ENCODE measurements around the gene ERN2.
"Not testable (repeated sequence)": the region's sequence is repeated elsewhere in the genome, so short reads cannot be mapped to it uniquely, and the experiment has no call there.

The ERN2 gene

DNA sequence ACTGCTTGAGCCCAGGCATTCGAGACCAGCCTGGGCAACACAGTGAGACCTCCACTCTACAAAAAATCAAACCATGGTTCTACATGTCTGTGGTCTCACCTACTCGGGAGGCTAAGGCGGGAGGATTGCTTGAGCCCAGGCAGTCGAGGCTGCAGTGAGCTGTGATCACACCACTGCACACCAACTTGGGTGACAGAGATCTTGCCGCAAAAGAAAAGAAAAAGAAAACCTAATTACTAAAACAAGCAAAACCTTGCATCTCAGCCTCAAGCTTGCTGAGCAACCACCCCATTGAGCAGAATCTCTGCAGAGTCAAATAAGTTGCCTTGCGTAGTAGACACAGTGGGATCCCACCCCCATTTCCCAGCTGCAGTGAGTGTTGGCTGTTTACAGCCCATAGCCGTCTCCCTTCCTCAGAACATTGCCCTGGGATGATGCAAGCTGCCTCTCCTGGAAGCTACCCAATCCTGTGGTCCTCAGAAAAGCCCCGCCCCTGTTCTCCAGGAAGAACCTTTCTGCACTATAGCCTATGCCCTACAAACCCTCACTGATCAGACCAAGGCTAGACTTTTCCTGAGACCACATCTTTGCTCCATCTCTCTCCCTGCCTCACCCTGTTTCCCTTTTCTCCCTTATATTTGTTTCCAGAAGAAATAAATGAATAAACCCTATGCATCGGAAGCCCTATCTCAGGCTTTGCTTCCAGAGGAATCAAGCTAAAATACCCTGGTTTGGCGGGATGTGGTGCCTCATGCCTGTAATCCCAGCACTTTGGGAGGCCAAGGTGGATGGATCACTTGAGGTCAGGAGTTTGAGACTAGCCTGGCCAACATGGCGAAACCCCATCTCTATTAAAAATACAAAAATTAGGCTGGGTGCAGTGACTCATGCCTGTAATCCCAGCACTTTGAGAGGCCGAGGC lies 16.7 kb upstream of the ERN2 start:
- Mint-ChIP-seq H3K36me3 (no peaks in the 10 kb centered on the region), H3K4me3 (no peak overlapping the region), H3K9me3 (no peaks in the 10 kb centered on the region), H3K4me1 (peaks cover 8% of the 10 kb centered on the region), H3K27ac (no peak overlapping the region), H3K27me3 (peaks cover 11% of the 10 kb centered on the region)
- no peak for ATAC-seq

DNA sequence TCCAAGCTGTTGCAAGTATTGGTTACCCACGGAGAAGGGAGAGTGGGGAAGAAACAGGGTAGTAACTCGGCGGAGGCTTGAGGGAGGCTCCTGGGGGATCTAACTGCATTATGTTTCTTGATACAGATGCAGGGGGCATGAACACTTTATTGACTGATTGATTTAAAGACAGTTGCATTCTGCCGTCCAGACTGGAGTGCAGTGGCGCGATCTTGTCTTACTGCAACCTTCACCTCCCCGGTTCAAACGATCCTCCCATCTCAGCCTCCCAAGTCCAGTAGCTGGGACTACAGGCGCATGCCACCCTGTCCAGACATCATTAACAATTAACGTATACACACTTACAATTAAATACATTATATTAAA lies 15.1 kb upstream of the ERN2 start:
- Mint-ChIP-seq H3K27ac (peak overlapping the region; percentile 5), H3K36me3 (peaks cover 3% of the 10 kb centered on the region), H3K4me1 (peaks cover 6% of the 10 kb centered on the region), H3K27me3 (peaks cover 23% of the 10 kb centered on the region), H3K9me3 (peaks cover 2% of the 10 kb centered on the region), H3K4me3 (no peak overlapping the region)
- no peak for ATAC-seq

DNA sequence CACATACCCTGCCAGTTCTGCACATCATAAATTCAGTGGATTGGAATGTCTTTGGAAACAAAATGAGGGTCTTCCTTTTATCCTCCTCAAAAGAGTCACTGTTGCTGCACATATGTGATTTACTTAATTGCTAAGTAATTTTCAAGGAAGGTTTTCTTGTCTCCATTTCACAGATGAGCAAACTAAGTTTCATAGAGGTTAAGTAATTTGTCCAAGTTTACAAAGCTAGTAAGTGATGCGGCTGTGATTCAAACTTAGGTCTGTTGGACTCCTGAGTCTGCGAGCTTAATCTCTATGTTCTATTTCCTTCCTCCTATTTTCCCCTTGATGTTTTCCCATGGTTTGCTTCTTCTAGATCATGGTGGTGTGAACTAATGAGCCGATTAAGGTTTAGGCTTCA lies 13.7 kb upstream of the ERN2 start:
- H3K27me3 Mint-ChIP-seq = peaks cover 28% of the 10 kb centered on the region
- H3K4me3 Mint-ChIP-seq = no peak overlapping the region
- ATAC-seq = no peak
- peaks cover 6% of the 10 kb centered on the region for H3K4me1 Mint-ChIP-seq
- H3K9me3 Mint-ChIP-seq = peaks cover 6% of the 10 kb centered on the region
- no peak overlapping the region for H3K27ac Mint-ChIP-seq
- peaks cover 5% of the 10 kb centered on the region for H3K36me3 Mint-ChIP-seq

DNA sequence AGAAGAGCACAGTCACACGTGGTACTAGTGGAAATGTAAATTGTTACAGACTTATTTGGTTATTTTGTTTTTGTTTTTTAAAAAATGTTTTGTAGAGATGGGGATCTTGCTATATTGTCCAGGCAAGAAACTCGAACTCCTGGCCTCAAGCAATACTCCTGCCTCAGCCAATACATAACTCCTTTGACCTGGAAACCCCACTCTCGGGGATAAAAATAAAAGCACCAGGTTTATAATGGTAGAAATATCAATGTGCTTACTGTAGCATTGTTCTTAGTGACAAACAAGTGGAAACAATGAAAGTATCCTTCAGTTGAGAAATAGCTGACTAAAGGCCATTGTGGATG lies 11.7 kb upstream of the ERN2 start:
- no peak for ATAC-seq
- Mint-ChIP-seq H3K27ac (no peak overlapping the region), H3K36me3 (peaks cover 5% of the 10 kb centered on the region), H3K27me3 (peaks cover 22% of the 10 kb centered on the region), H3K4me1 (peaks cover 6% of the 10 kb centered on the region), H3K9me3 (peaks cover 6% of the 10 kb centered on the region), H3K4me3 (no peak overlapping the region)

DNA sequence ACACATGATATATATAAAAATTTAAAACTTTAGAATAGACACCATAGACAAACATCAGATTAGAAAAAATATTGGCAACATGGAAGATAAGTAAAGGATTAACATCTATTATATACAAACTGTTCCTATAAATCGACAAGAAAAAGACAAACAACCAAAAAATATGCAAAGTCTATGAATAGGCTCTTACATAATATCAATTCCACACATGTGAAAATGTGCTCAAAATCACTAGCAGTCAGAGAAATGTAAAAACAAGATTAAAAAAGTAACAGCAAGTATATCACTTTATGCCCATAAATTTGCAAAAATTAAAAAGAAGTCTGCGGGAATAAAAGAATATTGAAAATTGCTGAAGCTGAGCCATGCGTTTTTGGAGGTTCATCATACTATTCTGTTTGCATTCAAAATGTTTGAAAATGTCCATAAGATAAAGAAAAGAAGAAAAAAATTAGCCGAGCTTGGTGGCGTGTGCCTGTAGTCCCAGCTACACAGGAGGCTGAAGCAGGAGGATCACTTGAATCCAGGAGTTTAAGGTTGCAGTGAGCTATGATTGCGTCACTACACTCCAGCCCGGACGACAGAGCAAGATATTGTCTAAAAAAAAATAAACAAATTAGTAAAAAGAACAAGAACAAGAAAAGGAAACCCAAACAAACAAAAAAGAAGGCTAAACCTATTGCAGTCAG lies 11.2 kb upstream of the ERN2 start:
- ATAC-seq = no peak
- Mint-ChIP-seq H3K9me3 (peaks cover 6% of the 10 kb centered on the region), H3K4me3 (no peak overlapping the region), H3K4me1 (peaks cover 6% of the 10 kb centered on the region), H3K36me3 (peaks cover 5% of the 10 kb centered on the region), H3K27me3 (peaks cover 18% of the 10 kb centered on the region), H3K27ac (no peak overlapping the region)

DNA sequence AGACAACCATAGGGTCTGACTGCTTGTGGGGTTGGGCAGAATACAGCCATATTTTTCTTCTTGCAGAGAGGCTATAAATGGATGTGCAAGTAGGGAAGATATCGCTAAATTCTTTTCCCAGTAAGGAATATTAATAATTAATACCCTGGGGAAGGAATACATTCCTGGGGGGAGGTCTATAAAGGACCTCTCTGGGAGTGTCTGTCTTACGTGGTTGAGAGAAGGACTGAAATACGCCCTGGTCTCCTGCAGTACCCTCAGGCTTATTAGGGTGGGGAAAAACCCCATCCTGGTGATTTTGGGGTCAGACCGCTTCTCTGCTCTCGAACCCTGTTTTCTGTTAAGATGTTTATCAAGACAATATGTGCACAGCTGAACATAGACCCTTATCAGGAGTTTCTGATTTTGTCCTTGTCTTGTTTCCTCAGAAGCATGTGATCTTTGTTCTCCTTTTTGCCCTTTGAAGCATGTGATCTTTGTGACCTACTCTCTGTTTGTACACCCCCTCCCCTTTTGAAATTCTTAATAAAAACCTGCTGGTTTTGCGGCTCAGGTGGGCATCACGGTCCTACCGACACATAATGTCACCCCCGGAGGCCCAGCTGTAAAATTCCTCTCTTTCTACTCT lies 9.7 kb upstream of the ERN2 start:
- H3K27ac Mint-ChIP-seq, H3K4me3 Mint-ChIP-seq, ATAC-seq, H3K9me3 Mint-ChIP-seq, H3K4me1 Mint-ChIP-seq, H3K36me3 Mint-ChIP-seq: not testable (repeated sequence)
- peaks cover 23% of the 10 kb centered on the region for H3K27me3 Mint-ChIP-seq

DNA sequence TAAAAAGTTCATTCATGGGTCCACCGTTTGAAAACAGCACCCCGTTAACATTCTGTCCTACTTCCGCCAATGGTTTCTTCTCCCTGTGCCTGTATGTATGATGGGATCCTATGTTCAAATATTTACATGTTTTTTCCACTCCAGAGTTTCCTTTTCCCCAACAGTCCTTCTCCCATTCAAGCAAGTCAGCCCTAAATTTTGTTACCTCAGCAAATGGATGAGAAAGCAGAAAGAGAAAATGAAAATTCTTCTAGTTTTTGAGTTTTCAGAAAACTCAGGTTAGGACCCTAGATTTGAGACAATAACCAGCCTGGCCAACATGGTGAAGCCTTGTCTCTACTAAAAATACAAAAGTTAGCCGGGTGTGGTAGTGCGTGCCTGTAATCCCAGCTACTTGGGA lies 3.5 kb upstream of the ERN2 start:
- Mint-ChIP-seq H3K4me1 (no peaks in the 10 kb centered on the region), H3K27ac (no peak overlapping the region), H3K27me3 (peaks cover 48% of the 10 kb centered on the region), H3K4me3 (no peak overlapping the region), H3K36me3 (no peaks in the 10 kb centered on the region), H3K9me3 (no peaks in the 10 kb centered on the region)
- ATAC-seq = no peak

DNA sequence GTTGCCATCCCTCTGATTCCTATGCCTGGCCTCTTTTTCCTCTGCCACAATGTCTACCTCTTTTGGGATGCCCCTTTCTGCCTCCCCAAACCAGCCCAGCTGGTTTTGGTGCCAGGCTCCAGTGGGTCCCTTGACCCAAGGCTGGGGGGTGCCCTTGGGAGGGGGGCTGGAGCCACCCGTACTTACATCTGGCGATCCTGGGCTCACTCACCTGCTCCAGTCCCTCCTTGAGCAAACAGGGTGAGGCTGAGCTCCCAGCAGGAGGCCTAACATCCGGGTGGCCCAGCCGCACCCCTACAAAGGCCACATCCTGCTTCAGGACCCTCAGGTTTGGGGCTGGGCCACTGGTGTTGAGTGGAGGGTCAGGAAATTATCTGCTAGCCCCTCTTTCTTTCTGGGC lies 1.2 kb downstream of the ERN2 start:
- Mint-ChIP-seq H3K4me3 (no peak overlapping the region), H3K9me3 (peaks cover 9% of the 10 kb centered on the region), H3K27me3 (peaks cover 51% of the 10 kb centered on the region), H3K36me3 (peaks cover 6% of the 10 kb centered on the region), H3K4me1 (no peaks in the 10 kb centered on the region), H3K27ac (no peak overlapping the region)
- no peak for ATAC-seq

DNA sequence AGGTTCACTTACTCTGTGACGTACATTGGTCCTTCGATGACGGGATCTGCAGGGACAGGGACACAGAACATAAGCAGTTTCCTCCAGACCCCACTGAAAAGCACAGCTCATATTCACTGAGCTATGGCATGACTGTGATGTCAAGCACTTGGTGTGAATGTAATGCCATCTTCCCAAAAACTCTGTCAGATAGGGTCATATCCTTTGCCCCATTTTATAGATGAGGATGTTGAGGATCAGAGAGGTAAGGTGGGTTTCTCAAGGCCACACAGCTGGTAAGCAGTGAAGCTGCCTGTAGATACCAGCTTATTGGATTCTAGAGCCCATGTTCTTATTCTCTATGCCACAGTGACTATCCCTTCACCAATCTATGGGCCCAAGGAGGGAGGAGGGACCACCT lies 2.5 kb downstream of the ERN2 start:
- no peaks in the 10 kb centered on the region for H3K4me1 Mint-ChIP-seq
- ATAC-seq = no peak
- peaks cover 6% of the 10 kb centered on the region for H3K36me3 Mint-ChIP-seq
- no peak overlapping the region for H3K4me3 Mint-ChIP-seq
- peaks cover 58% of the 10 kb centered on the region for H3K27me3 Mint-ChIP-seq
- no peak overlapping the region for H3K27ac Mint-ChIP-seq
- H3K9me3 Mint-ChIP-seq = peaks cover 9% of the 10 kb centered on the region

DNA sequence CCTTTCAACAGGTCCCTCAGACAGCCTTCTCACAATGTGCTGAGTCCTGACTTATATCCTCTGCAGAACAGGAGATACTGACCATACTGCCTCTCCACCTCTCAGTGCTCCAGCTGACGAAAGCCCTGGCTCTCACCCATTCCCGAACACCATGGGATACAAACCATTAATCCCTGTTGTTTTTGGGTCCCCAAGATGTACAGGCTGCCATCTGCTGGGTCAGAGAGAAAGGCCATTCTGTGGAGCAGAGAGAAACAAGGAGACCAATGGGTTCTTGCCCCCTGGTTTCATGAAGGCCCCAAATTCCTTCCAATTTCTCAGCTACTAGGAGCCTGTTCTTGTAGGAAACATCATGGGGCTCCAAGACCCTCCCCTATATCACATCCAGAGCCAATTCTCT lies 3.0 kb downstream of the ERN2 start:
- no peak for ATAC-seq
- no peaks in the 10 kb centered on the region for H3K4me1 Mint-ChIP-seq
- no peak overlapping the region for H3K4me3 Mint-ChIP-seq
- peaks cover 61% of the 10 kb centered on the region for H3K27me3 Mint-ChIP-seq
- H3K27ac Mint-ChIP-seq = no peak overlapping the region
- peaks cover 6% of the 10 kb centered on the region for H3K36me3 Mint-ChIP-seq
- H3K9me3 Mint-ChIP-seq = peaks cover 9% of the 10 kb centered on the region

DNA sequence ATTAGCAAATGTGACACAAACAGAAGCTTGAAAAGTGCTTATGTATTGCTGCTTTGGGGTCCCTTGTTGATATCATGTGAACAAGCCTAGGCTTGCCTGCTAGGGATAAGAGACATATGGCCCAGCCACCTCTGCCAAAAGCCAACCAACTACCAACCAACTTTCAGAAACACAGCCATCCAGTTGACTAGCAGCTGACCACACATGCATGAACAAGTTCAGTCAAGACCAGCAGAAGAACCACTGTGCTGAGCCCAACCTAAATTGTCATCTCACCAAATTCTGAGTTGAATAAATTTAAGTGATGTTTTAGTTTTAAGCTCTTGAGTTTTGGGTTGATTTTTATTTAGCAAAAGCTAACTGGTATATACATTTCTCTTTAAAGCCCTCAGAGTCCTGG lies 3.5 kb downstream of the ERN2 start:
- H3K4me3 Mint-ChIP-seq = no peak overlapping the region
- peaks cover 9% of the 10 kb centered on the region for H3K9me3 Mint-ChIP-seq
- no peak for ATAC-seq
- H3K27ac Mint-ChIP-seq = no peak overlapping the region
- peaks cover 6% of the 10 kb centered on the region for H3K36me3 Mint-ChIP-seq
- H3K27me3 Mint-ChIP-seq = peaks cover 61% of the 10 kb centered on the region
- no peaks in the 10 kb centered on the region for H3K4me1 Mint-ChIP-seq

DNA sequence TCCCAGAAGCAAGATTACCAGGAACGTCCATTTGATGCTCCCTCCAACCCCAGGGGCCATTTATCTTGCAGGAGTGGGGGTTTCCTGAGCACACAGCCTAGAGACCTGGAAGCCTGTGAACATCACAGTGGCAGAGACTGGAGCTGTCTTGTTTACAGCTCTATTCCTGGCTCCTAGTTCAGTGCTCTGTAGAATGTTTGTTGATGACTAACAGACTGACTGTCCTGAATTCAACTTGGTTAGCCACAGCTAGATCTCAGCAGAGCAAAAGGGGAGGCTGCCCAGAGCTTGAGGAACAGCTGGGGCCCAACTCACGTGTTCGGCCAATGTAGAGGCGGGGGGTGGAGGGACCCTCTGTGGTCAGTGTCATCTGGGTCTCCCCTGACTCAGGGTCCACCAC lies 6.6 kb downstream of the ERN2 start:
- Mint-ChIP-seq H3K9me3 (peaks cover 17% of the 10 kb centered on the region), H3K4me1 (no peaks in the 10 kb centered on the region), H3K27me3 (peaks cover 58% of the 10 kb centered on the region), H3K4me3 (no peak overlapping the region), H3K27ac (no peak overlapping the region), H3K36me3 (peaks cover 13% of the 10 kb centered on the region)
- no peak for ATAC-seq

DNA sequence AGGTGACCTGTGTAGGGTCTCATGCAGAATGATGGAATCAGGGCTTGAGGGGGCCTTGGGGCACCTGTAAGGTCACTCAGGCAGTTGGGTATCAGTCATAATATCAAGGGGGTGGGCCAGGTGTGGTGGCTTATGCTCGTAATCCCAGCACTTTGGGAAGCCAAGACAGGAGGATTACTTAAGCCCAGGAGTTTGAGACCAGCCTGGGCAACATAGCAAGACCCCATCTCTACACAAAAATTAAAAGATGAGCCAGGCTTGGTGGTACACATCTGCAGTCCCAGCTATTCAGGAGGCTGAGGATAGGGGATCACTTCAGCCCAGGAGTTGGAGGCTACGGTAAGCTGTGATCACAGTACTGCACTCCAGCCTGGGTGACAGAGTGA lies 7.5 kb downstream of the ERN2 start:
- no peak for ATAC-seq
- Mint-ChIP-seq H3K36me3 (peaks cover 12% of the 10 kb centered on the region), H3K27me3 (peaks cover 49% of the 10 kb centered on the region), H3K9me3 (peaks cover 17% of the 10 kb centered on the region), H3K27ac (no peak overlapping the region), H3K4me3 (no peak overlapping the region), H3K4me1 (no peaks in the 10 kb centered on the region)

DNA sequence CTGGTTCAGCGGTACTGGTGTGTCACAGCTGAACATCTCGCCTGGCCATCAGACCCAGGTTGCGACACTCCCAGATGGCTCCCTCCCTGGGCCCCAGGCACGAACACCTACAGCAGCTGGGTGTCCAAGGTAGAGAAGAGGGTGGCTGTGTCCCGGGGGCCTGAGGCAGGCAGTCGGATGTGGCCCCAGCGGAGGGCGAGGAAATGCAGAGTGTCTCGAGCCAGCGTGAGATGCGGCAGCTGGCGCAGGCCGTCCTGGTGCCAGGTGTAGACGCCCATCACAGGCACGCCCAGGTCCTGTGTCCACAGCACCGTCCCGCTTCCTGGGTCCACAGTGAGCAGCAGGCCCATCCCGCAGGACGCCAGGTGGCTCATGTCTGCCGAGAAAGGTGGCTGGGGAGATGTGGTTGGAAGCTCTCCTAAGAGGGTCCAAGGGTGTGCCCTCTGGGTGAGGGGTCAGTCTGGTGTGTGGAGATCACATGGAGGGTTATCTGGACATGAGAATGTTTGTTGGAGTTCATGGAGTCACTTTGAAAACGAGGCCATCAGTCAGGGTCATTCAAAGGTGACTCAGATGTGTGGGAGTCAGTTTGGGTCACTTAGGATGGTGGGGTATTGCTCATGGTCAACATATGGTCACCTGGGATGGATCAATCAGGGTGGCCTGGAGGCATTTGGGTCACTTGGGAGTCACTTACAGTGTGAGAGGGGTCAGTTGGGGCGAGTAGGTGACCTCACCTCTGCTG lies 8.1 kb downstream of the ERN2 start:
- Mint-ChIP-seq H3K27me3 (peaks cover 43% of the 10 kb centered on the region), H3K27ac (no peak overlapping the region), H3K4me1 (no peaks in the 10 kb centered on the region), H3K9me3 (peaks cover 12% of the 10 kb centered on the region), H3K4me3 (no peak overlapping the region), H3K36me3 (peaks cover 7% of the 10 kb centered on the region)
- no peak for ATAC-seq

DNA sequence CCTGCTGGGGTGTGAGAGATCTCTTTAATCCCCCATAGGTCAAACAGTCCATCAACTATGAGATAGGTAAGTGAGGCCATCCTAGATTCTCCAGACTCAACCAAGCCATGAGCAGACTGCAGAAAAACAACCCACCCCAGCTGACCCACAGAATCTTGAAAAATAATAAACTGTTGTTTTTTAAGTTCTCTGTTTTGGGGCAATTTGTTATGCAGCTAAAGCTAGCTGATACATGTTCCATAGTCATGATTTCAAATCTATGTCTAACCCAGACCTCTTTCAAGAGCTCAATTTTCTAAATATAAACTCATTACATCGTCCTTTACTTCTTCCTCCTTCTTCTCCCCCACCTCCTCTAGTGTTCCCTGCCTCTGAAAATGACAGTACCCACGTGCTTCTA lies 10.1 kb downstream of the ERN2 start:
- Mint-ChIP-seq H3K4me3 (no peak overlapping the region), H3K4me1 (peaks cover 11% of the 10 kb centered on the region), H3K27ac (no peak overlapping the region), H3K9me3 (peaks cover 8% of the 10 kb centered on the region), H3K27me3 (peaks cover 41% of the 10 kb centered on the region), H3K36me3 (peaks cover 7% of the 10 kb centered on the region)
- no peak for ATAC-seq
